ENCODE data around the gene KIAA1755. TPM values are rescaled to one million over a fixed set of nuclear protein-coding genes. Genes with fewer than 3 reads are reported as not detected.
A peak's percentile ranks its signal among the peaks of the same experiment; 100 is the strongest.

KIAA1755 gene
- total and polyA plus RNA-seq, 10 donors: 0.51 to 7.3 (median 4.7) TPM

DNA sequence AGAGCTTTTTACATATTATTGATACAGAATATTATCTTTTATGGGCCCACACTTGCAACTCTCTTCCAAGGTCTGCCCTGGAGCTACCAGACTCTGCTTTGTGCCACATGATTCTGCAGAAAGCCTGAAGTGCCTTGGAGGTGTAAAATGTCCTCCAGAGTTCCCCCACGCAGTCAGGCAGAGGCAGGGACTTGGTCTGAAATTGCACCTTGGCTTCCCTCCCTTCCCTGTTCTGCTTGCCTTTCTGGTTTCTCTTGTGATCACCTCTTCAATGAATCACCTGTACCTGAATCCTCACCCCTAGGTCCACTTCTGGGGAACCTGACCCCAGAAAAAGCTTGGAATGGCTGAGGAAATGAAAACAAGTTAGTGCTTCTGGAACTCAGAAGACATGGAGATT lies 52.4 kb downstream of the KIAA1755 start:
- Histone ChIP-seq H3K36me3 (no peaks in the 10 kb centered on the region), H3K4me1 (peaks cover 0 to 9% (median 0%) of the 10 kb centered on the region in 6 donors), H3K4me3 (no peak overlapping the region), H3K27ac (no peak overlapping the region), H3K27me3 (replicated peaks in 1 of 7) (no peaks in the 10 kb centered on the region), H3K9me3 (no peaks in the 10 kb centered on the region)
- 83 to 89% (median 87%) methylated on average over 1 of the region's 1 CpG for WGBS, 5 donors
- DNase-seq: peak; percentile 3
- intact Hi-C loops (cut with DNase I; ENCODE audit: low total_unique reads): no loop called here
- TF ChIP-seq, protein P1, sequence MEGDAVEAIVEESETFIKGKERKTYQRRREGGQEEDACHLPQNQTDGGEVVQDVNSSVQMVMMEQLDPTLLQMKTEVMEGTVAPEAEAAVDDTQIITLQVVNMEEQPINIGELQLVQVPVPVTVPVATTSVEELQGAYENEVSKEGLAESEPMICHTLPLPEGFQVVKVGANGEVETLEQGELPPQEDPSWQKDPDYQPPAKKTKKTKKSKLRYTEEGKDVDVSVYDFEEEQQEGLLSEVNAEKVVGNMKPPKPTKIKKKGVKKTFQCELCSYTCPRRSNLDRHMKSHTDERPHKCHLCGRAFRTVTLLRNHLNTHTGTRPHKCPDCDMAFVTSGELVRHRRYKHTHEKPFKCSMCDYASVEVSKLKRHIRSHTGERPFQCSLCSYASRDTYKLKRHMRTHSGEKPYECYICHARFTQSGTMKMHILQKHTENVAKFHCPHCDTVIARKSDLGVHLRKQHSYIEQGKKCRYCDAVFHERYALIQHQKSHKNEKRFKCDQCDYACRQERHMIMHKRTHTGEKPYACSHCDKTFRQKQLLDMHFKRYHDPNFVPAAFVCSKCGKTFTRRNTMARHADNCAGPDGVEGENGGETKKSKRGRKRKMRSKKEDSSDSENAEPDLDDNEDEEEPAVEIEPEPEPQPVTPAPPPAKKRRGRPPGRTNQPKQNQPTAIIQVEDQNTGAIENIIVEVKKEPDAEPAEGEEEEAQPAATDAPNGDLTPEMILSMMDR (IDR thresholded peaks at IDR 0.05 in 8 of 11, conservative IDR thresholded peaks at IDR 0.05 in 3 of 11): no peak
- TF ChIP-seq POLR2AphosphoS5 (IDR thresholded peaks at IDR 0.05) (no peak), POLR2A (IDR thresholded peaks at IDR 0.05) (no peak)

DNA sequence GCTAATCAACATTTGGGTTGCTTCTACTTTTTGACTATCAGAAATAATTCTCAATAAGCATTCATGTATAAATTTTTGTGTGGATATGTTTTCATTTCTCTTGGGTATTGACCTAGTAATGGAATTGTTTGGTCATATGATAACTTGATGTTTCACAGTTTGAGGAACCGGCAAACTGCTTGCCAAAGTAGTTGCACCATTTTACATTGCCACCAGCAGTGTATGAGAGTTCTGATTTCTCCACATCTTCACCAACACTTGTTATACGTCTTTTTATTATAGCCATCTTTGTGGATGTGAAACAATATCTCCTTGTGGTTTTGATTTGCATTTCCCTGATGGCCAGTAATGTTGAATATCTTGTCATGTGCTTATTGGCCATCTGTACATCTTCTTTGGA lies 52.9 kb downstream of the KIAA1755 start:
- DNase-seq: no peak
- 51 to 71% (median 61%) methylated on average over 2 of the region's 2 CpGs for WGBS, 5 donors
- H3K36me3 ChIP-seq: no peaks in the 10 kb centered on the region
- H3K4me3 ChIP-seq: no peak overlapping the region
- H3K4me1 ChIP-seq: peaks cover 0 to 9% (median 0%) of the 10 kb centered on the region in 6 donors
- intact Hi-C loops (cut with DNase I; ENCODE audit: low total_unique reads): no loop called here
- TF ChIP-seq POLR2AphosphoS5 (IDR thresholded peaks at IDR 0.05) (no peak), POLR2A (IDR thresholded peaks at IDR 0.05) (no peak)
- TF ChIP-seq, protein P1 (IDR thresholded peaks at IDR 0.05 in 8 of 11, conservative IDR thresholded peaks at IDR 0.05 in 3 of 11): no peak
- H3K9me3 ChIP-seq: no peaks in the 10 kb centered on the region
- no peak overlapping the region for H3K27ac ChIP-seq
- H3K27me3 ChIP-seq (replicated peaks in 1 of 7): no peaks in the 10 kb centered on the region

DNA sequence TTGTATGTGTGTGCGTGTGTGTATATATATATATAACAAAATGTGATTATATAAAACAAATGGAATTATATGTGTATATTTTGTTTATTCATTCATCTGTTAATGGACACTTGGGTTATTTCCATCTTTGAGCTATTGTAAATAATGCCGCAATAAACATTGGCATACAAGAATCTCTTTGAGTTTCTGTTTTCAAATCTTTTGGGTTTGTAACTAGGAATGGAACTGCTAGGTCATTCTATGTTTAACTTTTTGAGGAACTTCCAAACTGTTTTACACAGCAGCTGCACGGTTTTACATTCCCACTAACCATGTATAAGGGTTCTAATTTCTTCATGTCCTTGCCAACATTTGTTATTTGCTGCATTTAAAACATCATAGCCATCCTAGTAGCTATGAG lies 55.5 kb downstream of the KIAA1755 start:
- Histone ChIP-seq H3K27ac (no peak overlapping the region), H3K36me3 (no peaks in the 10 kb centered on the region), H3K9me3 (no peaks in the 10 kb centered on the region), H3K27me3 (replicated peaks in 1 of 7) (no peaks in the 10 kb centered on the region), H3K4me3 (no peak overlapping the region), H3K4me1 (no peaks in the 10 kb centered on the region)
- no peak for DNase-seq
- TF ChIP-seq, protein P1 (IDR thresholded peaks at IDR 0.05 in 8 of 11, conservative IDR thresholded peaks at IDR 0.05 in 3 of 11): no peak
- TF ChIP-seq POLR2AphosphoS5 (IDR thresholded peaks at IDR 0.05) (no peak), POLR2A (IDR thresholded peaks at IDR 0.05) (no peak)
- intact Hi-C loops (cut with DNase I; ENCODE audit: low total_unique reads): no loop called here
- 57 to 72% (median 66%) methylated on average over 3 of the region's 3 CpGs for WGBS, 5 donors

DNA sequence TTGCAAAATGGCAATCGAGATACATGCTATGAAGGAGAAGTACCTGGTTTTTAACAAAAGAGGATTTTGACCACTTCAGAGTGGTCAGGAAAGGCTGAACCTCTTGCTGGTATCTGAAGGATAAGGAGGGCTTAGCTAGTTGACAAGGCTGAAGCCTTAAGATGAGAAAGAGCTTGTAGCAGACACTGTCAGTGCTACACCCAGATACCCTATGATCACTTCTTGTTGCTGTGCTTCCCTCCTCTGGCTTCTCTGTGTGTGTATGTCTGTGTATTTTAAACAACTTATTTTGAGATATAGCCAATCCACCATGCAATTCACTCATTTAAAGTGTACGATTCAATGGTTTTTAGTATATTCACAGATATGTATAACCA lies 56.6 kb downstream of the KIAA1755 start:
- DNase-seq: no peak
- Histone ChIP-seq H3K27ac (no peak overlapping the region), H3K27me3 (replicated peaks in 1 of 7) (no peaks in the 10 kb centered on the region), H3K36me3 (no peaks in the 10 kb centered on the region), H3K4me3 (no peak overlapping the region), H3K9me3 (no peaks in the 10 kb centered on the region), H3K4me1 (no peaks in the 10 kb centered on the region)
- no peak for TF ChIP-seq POLR2A (IDR thresholded peaks at IDR 0.05)
- TF ChIP-seq, protein P1 (IDR thresholded peaks at IDR 0.05 in 8 of 11, conservative IDR thresholded peaks at IDR 0.05 in 3 of 11): no peak
- no peak for TF ChIP-seq POLR2AphosphoS5 (IDR thresholded peaks at IDR 0.05)
- 77 to 87% (median 77%) methylated on average over 2 of the region's 2 CpGs for WGBS, 5 donors
- intact Hi-C loops (cut with DNase I; ENCODE audit: low total_unique reads): no loop called here

All from spleen (tissue), 11 donors.